ENCODE data around the gene ITGA3.
A peak's percentile ranks its signal among the peaks of the same experiment; 100 is the strongest.

ITGA3 gene

GRCh38 chr17:50129353-50129727 lies 73.4 kb downstream of the ITGA3 start:
- Histone ChIP-seq H3K27me3 (ENCODE audit: insufficient read depth, poor library complexity, severe bottlenecking) (peaks cover 6% of the 10 kb centered on the region), H3K36me3 (ENCODE audit: low read depth) (0 out of 2 replicates have a peak, but pooled peaks cover 4% of the 10 kb centered on the region), H3K4me3 (ENCODE audit: severe bottlenecking) (peak overlapping the region; percentile 22), H3K9me3 (ENCODE audit: severe bottlenecking) (no peaks in the 10 kb centered on the region), H3K27ac (ENCODE audit: poor library complexity, severe bottlenecking) (no peak overlapping the region), H3K4me1 (ENCODE audit: insufficient read depth, poor library complexity, severe bottlenecking) (peaks cover 6% of the 10 kb centered on the region)
- no peak for ATAC-seq (ENCODE audit: low read depth)
- no peak for DNase-seq (ENCODE audit: low spot score)
- TF ChIP-seq CTCF (IDR thresholded peaks at IDR 0.05; ENCODE audit: poor library complexity, severe bottlenecking) = no peak

GRCh38 chr17:50129728-50130558 lies 74.0 kb downstream of the ITGA3 start, which contains the start of gene SAMD14:
SAMD14 (minus strand) TSS chr17:50130160; CDS start chr17:50124959, 5,201 bp downstream.
- peak; percentile 22; the same call in 1 of the 3 replicates for ATAC-seq (ENCODE audit: low read depth)
- no peak for DNase-seq (ENCODE audit: low spot score)
- Histone ChIP-seq H3K27ac (ENCODE audit: poor library complexity, severe bottlenecking) (no peak within 1 kb of the TSS), H3K27me3 (ENCODE audit: insufficient read depth, poor library complexity, severe bottlenecking) (peaks cover 6% of the 10 kb centered on the region), H3K36me3 (ENCODE audit: low read depth) (0 out of 2 replicates have a peak, but pooled peaks cover 9% of the 10 kb centered on the region), H3K4me1 (ENCODE audit: insufficient read depth, poor library complexity, severe bottlenecking) (peaks cover 6% of the 10 kb centered on the region), H3K9me3 (ENCODE audit: severe bottlenecking) (no peaks in the 10 kb centered on the region), H3K4me3 (ENCODE audit: severe bottlenecking) (peak within 1 kb of the TSS; percentile 22)
- no peak for TF ChIP-seq CTCF (IDR thresholded peaks at IDR 0.05; ENCODE audit: poor library complexity, severe bottlenecking)

GRCh38 chr17:50130559-50131305 lies 74.8 kb downstream of the ITGA3 start:
- TF ChIP-seq CTCF (IDR thresholded peaks at IDR 0.05; ENCODE audit: poor library complexity, severe bottlenecking) = no peak
- 0 out of 2 replicates have a peak, but pooled peaks cover 9% of the 10 kb centered on the region for H3K36me3 ChIP-seq (ENCODE audit: low read depth)
- ATAC-seq (ENCODE audit: low read depth) = no peak
- no peak overlapping the region for H3K4me3 ChIP-seq (ENCODE audit: severe bottlenecking)
- H3K9me3 ChIP-seq (ENCODE audit: severe bottlenecking) = no peaks in the 10 kb centered on the region
- DNase-seq (ENCODE audit: low spot score) = no peak
- peaks cover 6% of the 10 kb centered on the region for H3K27me3 ChIP-seq (ENCODE audit: insufficient read depth, poor library complexity, severe bottlenecking)
- H3K4me1 ChIP-seq (ENCODE audit: insufficient read depth, poor library complexity, severe bottlenecking) = peaks cover 6% of the 10 kb centered on the region
- H3K27ac ChIP-seq (ENCODE audit: poor library complexity, severe bottlenecking) = no peak overlapping the region

DNA sequence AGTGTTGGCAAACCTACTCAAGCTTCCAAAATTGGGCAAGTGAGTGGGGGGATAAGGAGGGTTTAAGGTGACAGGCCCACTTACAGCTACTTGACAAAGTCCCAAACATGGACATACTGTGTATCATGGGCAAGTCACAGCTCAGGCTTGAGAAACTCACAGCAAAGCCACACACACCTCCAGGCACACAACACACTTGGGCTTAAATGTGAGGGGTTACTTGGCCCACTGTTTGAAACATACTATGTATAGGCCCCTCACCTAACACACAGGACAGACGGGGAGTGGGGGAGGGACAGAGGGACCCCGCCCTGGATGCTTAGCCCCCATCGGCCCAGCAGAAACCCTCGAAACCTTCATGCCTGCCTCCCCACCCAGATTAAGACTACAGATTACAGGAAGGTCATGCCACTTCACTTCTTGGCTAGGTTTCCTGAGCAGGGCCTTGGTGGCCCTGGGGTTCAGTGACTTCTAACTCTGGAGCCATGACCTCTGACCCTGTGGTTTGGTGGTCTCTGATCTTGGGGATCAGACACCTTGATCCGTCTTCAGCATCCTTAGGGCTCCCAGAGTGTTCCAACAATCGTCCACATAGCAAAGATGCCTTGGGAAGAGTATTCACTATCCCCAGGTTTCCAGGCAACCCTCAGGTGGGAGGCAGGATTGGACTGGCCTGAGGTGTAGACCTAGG lies 76.3 kb downstream of the ITGA3 start:
- peaks cover 6% of the 10 kb centered on the region for H3K27me3 ChIP-seq (ENCODE audit: insufficient read depth, poor library complexity, severe bottlenecking)
- H3K27ac ChIP-seq (ENCODE audit: poor library complexity, severe bottlenecking) = peak overlapping the region; percentile 19
- peaks cover 20% of the 10 kb centered on the region for H3K36me3 ChIP-seq (ENCODE audit: low read depth)
- ATAC-seq (ENCODE audit: low read depth) = no peak; the same call in 2 of the 3 replicates
- no peak overlapping the region for H3K4me3 ChIP-seq (ENCODE audit: severe bottlenecking)
- no peak for TF ChIP-seq CTCF (IDR thresholded peaks at IDR 0.05; ENCODE audit: poor library complexity, severe bottlenecking)
- peaks cover 6% of the 10 kb centered on the region for H3K4me1 ChIP-seq (ENCODE audit: insufficient read depth, poor library complexity, severe bottlenecking)
- H3K9me3 ChIP-seq (ENCODE audit: severe bottlenecking) = no peaks in the 10 kb centered on the region
- no peak for DNase-seq (ENCODE audit: low spot score)
